Endothelial cell of umbilical vein (primary cell): ENCODE measurements around the gene IQCE. TPM values are rescaled to one million over a fixed set of nuclear protein-coding genes. Genes with fewer than 3 reads are reported as not detected.

Source experiments
- BruUV-seq: library from RNA; stranded (reverse); fragments of 400-500 nt; replicated peaks from 2 replicates; lab custom pipeline; 2021; lab: Mats Ljungman, UMichigan
- CTCF ChIA-PET: fragments of 300-600, 350-600 bp; sonication (Branson Sonifier 250); formaldehyde crosslinking; loops from one replicate; lab custom pipeline; 2021; ENCODE audit warnings: antibody characterized with exemption, inconsistent platforms; lab: Charles Lee
- POLR2A ChIA-PET: fragments of 300-600, 350-600 bp; sonication (Branson Sonifier 250); formaldehyde crosslinking; loops from one replicate; lab custom pipeline; 2021; ENCODE audit warnings: antibody characterized with exemption, inconsistent platforms; lab: Charles Lee
- DNase-seq: peaks from one replicate; pipeline ENCODE4 v3.0.0-alpha.2; 2011; ENCODE audit warnings: low read depth, low spot score
- FAIRE-seq: peaks from 2 replicates; lab custom pipeline; 2011; peaks lifted over from hg19 to GRCh38; lab: Jason Lieb, UNC
- H2AFZ ChIP-seq: 2 replicates; pipeline ENCODE4 v1.6.0; 2012; ENCODE audit warnings: low read depth, low read length, control low read depth, inconsistent platforms
- H3K27ac ChIP-seq: 2 replicates; pipeline ENCODE4 v1.5.1; 2011; ENCODE audit warnings: low read depth, mild to moderate bottlenecking, control low read depth, low read length, moderate library complexity; ENCODE audit not compliant: insufficient read depth
- H3K27me3 ChIP-seq, 2 experiments: 2 replicates each; pipeline versions ENCODE4 v1.6.0 to v1.6.1; 2011; ENCODE audit warnings: low read length in 2 of 2, mixed read lengths in 1 of 2; ENCODE audit not compliant: control insufficient read depth in 2 of 2, insufficient read depth in 2 of 2
- H3K36me3 ChIP-seq, 2 experiments: 2 replicates in 1 of 2; 3 replicates in 1 of 2; pipeline ENCODE4 v1.5.1; 2011; ENCODE audit warnings: low read length in 2 of 2, mild to moderate bottlenecking in 1 of 2, moderate library complexity in 1 of 2; ENCODE audit not compliant: control insufficient read depth in 2 of 2, insufficient read depth in 2 of 2; ENCODE audit errors: extremely low read depth in 1 of 2
- H3K4me1 ChIP-seq: 3 replicates; pipeline ENCODE4 v1.5.1; 2011; ENCODE audit warnings: mild to moderate bottlenecking, low read length; ENCODE audit not compliant: control insufficient read depth, insufficient read depth; ENCODE audit errors: extremely low read depth
- H3K4me2 ChIP-seq: 2 replicates; pipeline ENCODE4 v1.6.1; 2011; ENCODE audit warnings: low read length, control low read depth, mixed read lengths; ENCODE audit not compliant: insufficient read depth
- H3K4me3 ChIP-seq, 3 experiments: fragments of 200-600 bp in 1 of 3; sonication (generic), shearing (Covaris generic) in 1 of 3; replicated peaks in 1 of 3; 2 replicates each; pipeline ENCODE4 v1.5.1; 2011 to 2016; ENCODE audit warnings: control low read depth in 3 of 3, low read length in 3 of 3, mild to moderate bottlenecking in 2 of 3, inconsistent platforms in 1 of 3, low read depth in 1 of 3, moderate library complexity in 1 of 3; ENCODE audit not compliant: insufficient read depth in 1 of 3
- H3K79me2 ChIP-seq: 2 replicates; pipeline ENCODE4 v1.6.0; 2012; ENCODE audit warnings: low read length, inconsistent platforms; ENCODE audit not compliant: control insufficient read depth, insufficient read depth
- H3K9ac ChIP-seq: replicated peaks from 2 replicates; pipeline ENCODE3; 2011; ENCODE audit warnings: low read length, control low read depth; ENCODE audit not compliant: insufficient read depth; ENCODE audit errors: extremely low read depth
- H3K9me1 ChIP-seq: replicated peaks from 3 replicates; pipeline ENCODE4 v1.6.0; 2011; ENCODE audit warnings: mild to moderate bottlenecking, low read length; ENCODE audit not compliant: control insufficient read depth, insufficient read depth; ENCODE audit errors: extremely low read depth
- H3K9me3 ChIP-seq: replicated peaks from 2 replicates; pipeline ENCODE4 v1.5.1; 2012; ENCODE audit warnings: low read length, inconsistent platforms; ENCODE audit not compliant: control insufficient read depth, insufficient read depth
- H4K20me1 ChIP-seq: replicated peaks from 2 replicates; pipeline ENCODE3; 2011; ENCODE audit warnings: mild to moderate bottlenecking, low read length; ENCODE audit not compliant: control insufficient read depth, insufficient read depth; ENCODE audit errors: extremely low read depth
- CTCF ChIP-seq, 2 donors: IDR thresholded peaks; 1 replicate in 1 of 2; 2 replicates in 1 of 2; pipeline ENCODE4 v1.5.1; 2011; ENCODE audit warnings: low read length in 2 of 2, mild to moderate bottlenecking in 2 of 2, moderate library complexity in 2 of 2, control low read depth in 1 of 2, inconsistent platforms in 1 of 2, low read depth in 1 of 2; ENCODE audit not compliant: insufficient read depth in 1 of 2; ENCODE audit errors: extremely low read depth in 1 of 2
- EZH2 ChIP-seq: IDR thresholded peaks from 2 replicates; pipeline ENCODE4 v1.6.1; 2012; ENCODE audit warnings: borderline replicate concordance, low read depth, mild to moderate bottlenecking, moderate library complexity, low read length, inconsistent platforms; ENCODE audit not compliant: severe bottlenecking
- FOS ChIP-seq: IDR thresholded peaks from 2 replicates; pipeline ENCODE4 v1.6.1; 2011; ENCODE audit warnings: mild to moderate bottlenecking, low read length, moderate library complexity, borderline replicate concordance; ENCODE audit not compliant: insufficient read depth
- GATA2 ChIP-seq: IDR thresholded peaks from 2 replicates; pipeline ENCODE4 v1.7.0; 2011; ENCODE audit warnings: low read depth, mild to moderate bottlenecking, moderate library complexity, mixed read lengths, low read length; ENCODE audit not compliant: insufficient read length, insufficient read depth
- JUN ChIP-seq: IDR thresholded peaks from 2 replicates; pipeline ENCODE4 v1.6.1; 2011; ENCODE audit warnings: borderline replicate concordance, low read depth; ENCODE audit not compliant: insufficient read length, insufficient read depth
- MAX ChIP-seq: IDR thresholded peaks from 2 replicates; pipeline ENCODE4 v1.6.1; 2011; ENCODE audit not compliant: insufficient read depth, insufficient read length
- MYC ChIP-seq: IDR thresholded peaks from one replicate; pipeline ENCODE4 v1.6.1; 2011; ENCODE audit warnings: mild to moderate bottlenecking, low read depth, low read length
- POLR2A ChIP-seq: IDR thresholded peaks from 2 replicates; pipeline ENCODE4 v1.6.1; 2012; ENCODE audit warnings: low read depth, mild to moderate bottlenecking, control low read depth, low read length
- POLR2AphosphoS5 ChIP-seq: IDR thresholded peaks from 2 replicates; pipeline ENCODE4 v1.6.1; 2012; ENCODE audit warnings: low read depth, mild to moderate bottlenecking, control low read depth, low read length, moderate library complexity; ENCODE audit not compliant: insufficient read depth
- dilution Hi-C: fragments of 300-500 bp; cut with MboI; formaldehyde crosslinking; loops from one replicate; pipeline ENCODE4 v1.15.0; 2019; ENCODE audit warnings: low sequenced_read_pairs; ENCODE audit not compliant: extremely low pct_ligation_motif_present
- intact Hi-C: fragments of 100-400 bp; cut with micrococcal nuclease; formaldehyde crosslinking; loops from one replicate; pipeline ENCODE4 v1.10.0; 2022
- polyA plus RNA-seq, 4 experiments: library from polyadenylated mRNA; depleted of rRNA in 3 of 4; stranded (reverse) in 3 of 4; unstranded in 1 of 4; fragments of >200 nt; gene quantifications; 2 replicates each; pipeline versions ENCODE4 v1.2.1 to v1.2.3, GENCODE V29; 2011 to 2012; ENCODE audit warnings: missing spikeins in 1 of 4
- total RNA-seq: library from RNA; stranded (reverse); gene quantifications from 2 replicates; pipeline ENCODE4 v1.2.3, GENCODE V29; 2021

Gene IQCE
- total and polyA plus RNA-seq, 2 donors (not counting 3 experiments of a cell fraction or from before 2014, with no cell fraction given): 4.9 to 14.5 TPM

- H3K4me2 ChIP-seq: no peak overlapping the region
- no peaks in the 10 kb centered on the region for H3K36me3 ChIP-seq
- H2AFZ ChIP-seq: no peak overlapping the region
- dilution Hi-C loops: no loop called here
- H3K4me3 ChIP-seq: no peak overlapping the region
- intact Hi-C loops: no loop called here
- H3K27ac ChIP-seq: no peak overlapping the region
- CTCF ChIA-PET: interaction anchor here (1.6 kb wide), 1 partner anchor 19 kb away, joined by 4 read pairs; no protein-coding TSS in a partner anchor
- H4K20me1 ChIP-seq: no peaks in the 10 kb centered on the region
- FAIRE-seq: no peak
- POLR2A ChIA-PET: no interaction called here
- peaks cover 12% of the 10 kb centered on the region for H3K79me2 ChIP-seq
- no peaks in the 10 kb centered on the region for H3K27me3 ChIP-seq
- no peak overlapping the region for H3K9ac ChIP-seq
- no peak for DNase-seq
- no peaks in the 10 kb centered on the region for H3K9me3 ChIP-seq
- H3K9me1 ChIP-seq: no peaks in the 10 kb centered on the region
- peaks cover 25% of the 10 kb centered on the region for H3K4me1 ChIP-seq
- TF ChIP-seq POLR2AphosphoS5 (no peak), MYC (no peak), FOS (no peak), JUN (no peak), CTCF (IDR thresholded peaks at IDR 0.05; ENCODE audit: extremely low read depth in 1 of 2, insufficient read depth in 1 of 2, low read depth in 1 of 2, low read length in 2 of 2) (no peak), EZH2 (no peak), POLR2A (no peak), GATA2 (no peak), MAX (no peak)
- BruUV-seq: no TSS peak
Observed at GRCh38 chr7:2628130-2628482, 69.3 kb downstream of the IQCE start.
